GM10248 (cell line): ENCODE results near the gene DRG2.

Experiments used
- CTCF ChIA-PET: fragments of 300-600 bp; sonication (Branson Sonifier 250); formaldehyde crosslinking; extraction: SDS; loops from one replicate; lab custom pipeline; 2021; ENCODE audit warnings: antibody characterized with exemption; lab: Yijun Ruan, JAX
- POLR2A ChIA-PET: fragments of 350-650 bp; sonication (Branson Sonifier 250); formaldehyde crosslinking; extraction: SDS; loops from one replicate; lab custom pipeline; 2020; ENCODE audit warnings: antibody characterized with exemption; lab: Yijun Ruan, JAX
- DNase-seq: peaks from one replicate; pipeline ENCODE4 v3.0.0; 2012; ENCODE audit errors: extremely low spot score
- CTCF ChIP-seq: IDR thresholded peaks from 2 replicates; pipeline ENCODE4 v1.5.1; 2012; ENCODE audit warnings: mild to moderate bottlenecking, low read depth; ENCODE audit errors: extremely low read depth, missing control alignments, control extremely low read depth

DRG2 gene

GRCh38 chr17:18056214-18056613 is 31.5 kb upstream of the DRG2 start:
- TF ChIP-seq CTCF = no peak
- ChIA-PET POLR2A (no interaction called here), CTCF (interaction anchor here (2.4 kb wide), 1 partner anchor 9 kb away, joined by 8 read pairs; no protein-coding TSS in a partner anchor)
- DNase-seq = no peak

GRCh38 chr17:18059283-18059682 is 28.5 kb upstream of the DRG2 start:
- ChIA-PET POLR2A (no interaction called here), CTCF (no interaction called here)
- DNase-seq = no peak
- no peak for TF ChIP-seq CTCF

- POLR2A ChIA-PET = no interaction called here
- DNase-seq = no peak
- no peak for TF ChIP-seq CTCF
- CTCF ChIA-PET = no interaction called here
Measured at GRCh38 chr17:18064053-18064452, 23.7 kb upstream of the DRG2 start.

GRCh38 chr17:18065546-18065945 is 22.2 kb upstream of the DRG2 start:
- CTCF ChIA-PET = no interaction called here
- TF ChIP-seq CTCF = no peak
- DNase-seq = no peak
- POLR2A ChIA-PET = interaction anchor here (0.5 kb wide), 1 partner anchor 437 kb away, joined by 4 read pairs; no protein-coding TSS in a partner anchor

GRCh38 chr17:18066866-18067265 is 20.9 kb upstream of the DRG2 start:
- no peak for TF ChIP-seq CTCF
- ChIA-PET CTCF (no interaction called here), POLR2A (no interaction called here)
- DNase-seq = no peak

GRCh38 chr17:18069101-18069500 is 18.6 kb upstream of the DRG2 start:
- no peak for DNase-seq
- no peak for TF ChIP-seq CTCF
- ChIA-PET CTCF (interaction anchor here (1.0 to 1.6 kb wide), 3 partner anchors 10 to 36 kb away, joined by 4 to 5 read pairs (median 5); no protein-coding TSS in a partner anchor), POLR2A (no interaction called here)
